NCI-H82 (cell line): ENCODE measurements around the gene DAAM1.

Source experiments
- DNase-seq: peaks from one replicate; lab custom pipeline; 2025; lab: John Stamatoyannopoulos, UW

Gene DAAM1

DNA sequence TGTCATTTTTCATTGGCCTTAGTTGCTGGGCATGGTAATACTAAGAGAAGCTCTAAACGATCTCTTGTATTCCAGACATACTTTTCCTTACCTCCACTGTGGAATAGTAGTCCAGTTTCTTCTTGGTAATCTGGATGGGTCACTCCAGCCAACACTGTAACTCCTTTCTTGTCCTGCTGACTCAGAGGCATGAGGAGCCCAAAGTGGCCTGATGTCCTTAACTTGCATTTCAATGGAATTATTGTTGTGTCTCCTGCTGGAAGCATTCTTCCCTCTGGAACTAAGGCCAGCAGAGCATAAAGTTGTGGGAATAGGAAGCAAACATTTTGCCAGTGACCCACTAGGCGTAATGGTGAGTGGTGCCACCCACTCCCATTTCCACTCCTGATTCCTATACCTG, 33.1 kb downstream of the DAAM1 start:
- no peak for DNase-seq

- no peak for DNase-seq
Observed at GRCh38 chr14:59224341-59224740, 35.9 kb downstream of the DAAM1 start.

DNA sequence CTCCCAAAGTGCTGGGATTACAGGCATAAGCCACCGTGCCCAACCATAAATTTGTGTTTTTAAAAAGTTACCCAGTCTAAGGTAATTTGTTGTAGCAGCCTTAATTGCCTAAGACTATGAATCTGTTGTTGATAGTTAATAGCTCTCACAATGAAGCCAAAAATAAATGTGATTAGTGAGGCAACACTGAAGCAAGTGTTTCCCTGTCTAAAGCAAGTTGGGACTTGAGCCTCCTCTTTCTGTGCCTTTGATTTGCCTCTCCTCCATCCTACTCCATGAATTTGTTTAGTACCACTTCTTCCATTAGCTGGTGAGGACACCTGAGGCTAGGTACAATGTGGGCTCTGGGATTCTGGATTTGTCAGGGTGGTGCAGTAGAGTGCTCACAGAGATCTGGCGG, 36.8 kb downstream of the DAAM1 start:
- no peak for DNase-seq

DNA sequence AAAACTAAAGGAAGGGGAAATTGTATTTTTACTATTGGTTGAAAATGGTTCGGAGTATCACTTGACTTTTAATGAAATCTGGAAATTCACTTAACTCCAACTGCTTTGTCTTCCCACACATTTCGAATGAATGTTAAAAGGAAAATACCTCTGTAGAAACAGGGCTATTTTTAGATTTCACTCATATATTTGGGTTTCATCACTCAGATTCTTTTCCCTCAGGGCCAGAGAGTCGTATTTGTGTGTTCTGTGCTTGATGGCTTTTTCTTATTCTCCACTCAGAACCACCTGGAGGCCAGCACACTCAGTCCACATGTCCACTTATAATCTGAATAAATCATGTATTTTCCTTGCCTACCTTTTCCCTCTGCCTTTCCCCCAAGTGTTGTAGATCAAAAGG, 40.0 kb downstream of the DAAM1 start:
- no peak for DNase-seq

DNA sequence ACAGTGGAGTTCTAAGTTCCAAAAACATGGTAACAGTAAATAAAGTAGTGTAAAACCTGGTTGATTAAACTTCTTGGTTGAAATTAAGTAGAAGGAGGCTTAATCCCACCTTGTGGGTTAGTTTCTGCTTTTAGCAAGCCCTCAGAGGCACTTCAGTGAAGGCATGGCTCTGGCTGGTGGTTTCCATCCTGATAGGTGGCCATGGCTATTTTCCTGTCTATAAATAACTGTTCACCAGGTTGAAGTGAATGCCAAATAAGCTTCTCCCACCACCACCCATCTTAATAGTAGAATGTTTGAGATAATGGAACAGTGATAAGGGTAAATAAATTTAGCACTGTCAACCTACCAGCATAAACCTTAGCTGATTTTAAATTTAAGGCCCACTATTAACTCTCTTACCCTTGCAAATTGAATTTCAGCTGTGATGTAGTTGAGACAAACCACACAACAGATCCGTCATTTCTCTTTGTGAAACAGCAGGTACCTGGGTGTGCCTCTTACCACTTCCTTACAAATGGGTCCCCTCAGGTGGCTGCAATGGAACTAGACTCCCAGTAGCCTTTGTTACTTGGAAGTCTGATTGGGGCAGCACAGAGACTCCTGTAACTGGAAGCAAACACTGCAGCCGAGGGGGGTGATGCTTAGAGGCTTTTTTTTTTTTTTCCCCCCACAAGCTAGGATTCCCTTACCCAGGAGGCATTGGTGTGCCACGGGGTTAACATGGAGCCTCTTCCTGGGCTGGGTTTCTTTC, 41.4 kb downstream of the DAAM1 start:
- no peak for DNase-seq

DNA sequence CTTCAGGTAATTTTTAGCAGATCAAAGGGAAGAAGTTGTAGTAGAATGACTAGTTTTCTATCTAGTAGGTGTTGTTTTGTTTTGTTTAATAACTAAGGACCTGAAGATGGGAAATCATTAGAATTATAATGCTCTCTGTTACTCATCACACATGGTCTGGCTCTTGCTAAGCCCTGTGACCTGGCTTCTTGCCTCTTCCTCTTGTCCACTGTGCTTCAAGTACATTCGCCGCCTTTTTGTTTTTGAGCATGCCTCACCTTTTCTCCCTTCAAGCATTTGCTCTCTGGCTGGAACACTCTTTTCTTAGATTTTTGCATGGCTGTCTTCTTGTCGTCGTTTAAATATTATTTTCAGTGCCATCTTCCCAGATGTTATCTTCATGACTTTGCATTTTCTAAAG, 47.7 kb downstream of the DAAM1 start:
- DNase-seq: no peak

DNA sequence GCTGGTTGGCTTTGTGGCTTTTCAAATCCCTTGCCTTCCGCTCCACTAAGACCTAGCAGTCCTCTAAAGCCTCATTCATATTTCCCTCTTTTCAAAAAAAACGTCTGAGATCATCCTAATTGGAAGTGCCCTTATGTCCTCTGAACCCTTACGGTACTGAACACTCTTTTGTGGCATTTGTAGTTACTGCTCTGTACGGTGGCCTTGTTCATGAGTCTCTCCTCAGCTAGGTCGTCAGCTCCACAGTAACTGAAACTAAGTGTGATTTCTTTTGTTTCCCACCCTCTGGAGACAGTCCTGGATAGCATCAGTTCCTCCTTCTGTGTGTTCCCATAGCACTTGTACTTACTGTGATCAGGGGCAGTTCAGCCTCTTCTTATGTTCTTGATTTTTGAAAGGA, 49.7 kb downstream of the DAAM1 start:
- DNase-seq: no peak

DNA sequence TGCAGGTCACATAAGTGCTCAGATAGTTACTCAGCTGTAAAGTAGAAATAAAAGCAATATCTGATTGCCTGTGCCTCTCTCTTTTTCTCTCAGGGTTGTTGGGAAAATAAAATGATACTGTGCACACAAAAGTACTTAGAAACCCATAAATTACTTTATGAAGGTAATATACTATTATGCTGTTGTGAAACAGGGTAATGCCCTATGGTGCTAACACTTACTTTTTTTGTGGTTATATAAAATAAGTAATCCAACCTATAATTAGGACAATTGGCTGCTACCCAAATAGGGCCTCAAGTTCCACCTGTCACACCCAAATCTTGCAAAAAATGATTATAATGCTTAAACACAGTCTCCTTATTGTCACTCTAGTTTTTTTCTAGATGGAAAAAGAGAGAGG, 50.6 kb downstream of the DAAM1 start:
- DNase-seq: no peak

DNA sequence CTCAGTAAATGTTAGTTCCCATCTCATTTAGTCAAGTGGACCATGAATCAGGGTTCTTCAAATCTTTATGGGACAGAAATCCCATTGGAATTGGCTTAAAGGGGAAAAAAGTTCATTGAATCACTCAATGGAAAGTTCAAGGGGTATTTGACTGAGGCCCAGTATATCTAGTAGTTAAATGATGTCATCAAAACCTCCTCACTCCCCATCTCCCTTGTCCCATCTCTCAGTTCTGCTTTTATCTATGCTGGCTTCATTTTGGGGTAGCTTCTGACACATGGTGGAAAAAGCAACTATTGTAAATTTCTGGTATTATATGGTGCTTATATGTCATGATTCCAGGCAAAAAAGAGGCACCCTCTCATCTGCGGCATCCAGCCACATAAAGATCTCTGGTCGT, 51.9 kb downstream of the DAAM1 start:
- DNase-seq: no peak

DNA sequence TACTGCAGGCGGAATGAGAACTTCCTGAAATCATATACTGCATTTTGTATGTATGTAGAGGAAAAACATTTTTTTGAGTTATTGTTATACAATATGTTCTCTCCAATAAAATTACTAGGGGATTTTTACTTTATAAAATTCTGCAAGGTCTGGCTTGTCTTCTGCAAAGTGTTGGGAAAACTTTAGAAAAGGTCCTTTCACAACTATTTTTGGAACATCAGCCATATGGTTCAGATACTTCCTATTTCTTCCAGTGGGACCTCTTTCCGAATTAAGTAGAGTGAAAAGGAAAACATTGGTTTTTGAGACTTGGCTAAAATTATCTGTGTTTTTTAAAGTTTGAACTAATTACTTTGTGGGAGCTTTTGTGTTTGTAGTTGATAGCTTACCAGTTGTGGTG, 52.7 kb downstream of the DAAM1 start:
- no peak for DNase-seq

DNA sequence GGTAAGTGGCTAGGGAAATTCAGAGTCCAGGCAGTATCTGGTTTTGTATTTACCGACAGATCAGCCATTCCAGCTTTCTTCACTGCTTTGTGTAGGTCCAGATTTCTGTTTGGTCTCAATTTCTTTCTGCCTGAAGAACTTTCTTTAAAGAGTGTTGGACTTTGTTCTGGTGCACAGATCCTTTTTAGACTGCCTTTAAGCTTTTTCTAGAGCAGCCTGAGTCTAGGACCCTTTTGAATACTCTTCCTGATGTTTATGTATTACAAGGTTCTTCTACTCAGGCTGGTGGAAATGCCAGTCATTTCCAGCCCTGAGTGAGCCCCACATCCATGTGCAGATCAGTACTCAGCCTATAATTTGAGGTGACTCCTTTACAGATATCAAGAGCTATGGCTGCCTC, 54.7 kb downstream of the DAAM1 start:
- no peak for DNase-seq

- DNase-seq: no peak
Observed at GRCh38 chr14:59244581-59244980, 56.1 kb downstream of the DAAM1 start.

- DNase-seq: no peak
Observed at GRCh38 chr14:59245809-59246295, 57.4 kb downstream of the DAAM1 start.

- DNase-seq: no peak
Observed at GRCh38 chr14:59246566-59246965, 58.1 kb downstream of the DAAM1 start.

DNA sequence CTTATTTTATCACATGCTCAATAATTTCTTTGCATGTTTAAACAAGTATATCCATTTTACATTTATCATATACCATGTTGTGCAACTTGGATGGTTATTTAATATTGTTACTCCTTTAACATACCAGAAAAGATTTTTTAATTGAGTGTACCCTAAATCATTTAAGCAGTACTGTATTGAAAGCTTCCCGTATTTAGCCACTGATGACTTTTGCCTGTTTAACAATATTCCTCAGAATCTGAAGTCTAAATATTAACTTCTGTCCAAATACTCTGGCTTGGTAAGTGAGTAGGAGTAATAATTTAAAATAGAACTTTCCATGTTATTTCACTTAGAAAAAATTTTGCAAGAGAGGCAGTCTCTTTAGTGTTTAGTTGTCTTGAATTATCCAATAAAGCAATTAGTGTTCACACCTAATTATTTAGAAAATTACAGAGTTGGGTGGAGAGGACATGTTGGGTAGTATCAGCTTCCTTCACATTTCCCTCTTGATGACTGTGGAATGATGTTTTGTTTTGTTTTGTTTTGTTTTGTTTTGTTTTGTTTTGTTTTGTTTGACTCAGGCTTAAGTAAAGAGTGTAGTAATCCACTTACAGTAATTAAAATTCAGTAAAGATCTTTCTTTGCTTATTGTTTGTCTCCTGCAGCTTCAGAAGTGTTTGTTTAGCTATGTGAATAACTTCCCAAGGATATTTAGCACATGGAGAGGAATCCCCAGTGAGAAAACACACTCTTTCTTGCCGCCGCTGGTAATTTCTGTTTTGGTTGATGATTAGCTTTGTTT, 59.5 kb downstream of the DAAM1 start:
- DNase-seq: peak; percentile 24

DNA sequence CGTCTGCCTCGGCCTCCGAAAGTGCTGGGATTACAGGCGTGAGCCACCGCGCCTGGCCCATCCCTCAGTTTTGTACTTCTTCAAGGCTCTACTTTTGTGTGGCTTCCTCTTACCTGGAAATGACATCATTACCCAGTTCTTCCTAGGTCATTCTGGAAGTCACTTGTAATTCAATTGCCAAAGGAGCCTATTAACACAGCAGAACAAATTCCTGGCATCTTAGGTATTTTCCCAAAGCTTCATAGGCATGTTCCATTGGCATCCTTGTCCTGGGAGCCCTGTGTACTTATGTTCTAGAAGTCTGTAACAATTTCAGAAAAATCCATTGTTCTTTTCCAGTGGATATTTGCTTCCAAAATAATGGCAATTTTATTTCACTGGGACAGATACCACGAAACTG, 60.6 kb downstream of the DAAM1 start:
- no peak for DNase-seq

GRCh38 chr14:59251811-59252771, 63.6 kb downstream of the DAAM1 start:
- DNase-seq: no peak

- DNase-seq: no peak
Observed at GRCh38 chr14:59252772-59253500, 64.5 kb downstream of the DAAM1 start.

DNA sequence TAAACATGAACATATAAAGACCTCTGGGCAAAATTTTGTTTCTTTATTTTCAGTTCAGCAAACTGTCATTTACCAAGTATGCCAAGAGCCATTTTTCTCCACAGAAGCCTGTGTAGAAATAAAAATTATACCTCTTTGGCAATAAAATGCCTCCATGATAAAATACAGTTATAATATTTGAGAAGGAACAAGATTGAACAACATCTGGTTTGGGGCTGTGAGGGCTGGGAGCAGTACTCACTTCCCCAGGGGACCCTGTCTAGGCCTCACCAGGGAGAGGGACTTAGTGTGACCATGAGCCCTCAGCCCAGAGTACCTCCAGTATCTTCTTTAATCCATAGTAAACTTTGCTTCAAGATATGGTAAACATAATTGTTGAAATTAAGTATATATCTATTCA, 65.1 kb downstream of the DAAM1 start:
- DNase-seq: peak; percentile 6

DNA sequence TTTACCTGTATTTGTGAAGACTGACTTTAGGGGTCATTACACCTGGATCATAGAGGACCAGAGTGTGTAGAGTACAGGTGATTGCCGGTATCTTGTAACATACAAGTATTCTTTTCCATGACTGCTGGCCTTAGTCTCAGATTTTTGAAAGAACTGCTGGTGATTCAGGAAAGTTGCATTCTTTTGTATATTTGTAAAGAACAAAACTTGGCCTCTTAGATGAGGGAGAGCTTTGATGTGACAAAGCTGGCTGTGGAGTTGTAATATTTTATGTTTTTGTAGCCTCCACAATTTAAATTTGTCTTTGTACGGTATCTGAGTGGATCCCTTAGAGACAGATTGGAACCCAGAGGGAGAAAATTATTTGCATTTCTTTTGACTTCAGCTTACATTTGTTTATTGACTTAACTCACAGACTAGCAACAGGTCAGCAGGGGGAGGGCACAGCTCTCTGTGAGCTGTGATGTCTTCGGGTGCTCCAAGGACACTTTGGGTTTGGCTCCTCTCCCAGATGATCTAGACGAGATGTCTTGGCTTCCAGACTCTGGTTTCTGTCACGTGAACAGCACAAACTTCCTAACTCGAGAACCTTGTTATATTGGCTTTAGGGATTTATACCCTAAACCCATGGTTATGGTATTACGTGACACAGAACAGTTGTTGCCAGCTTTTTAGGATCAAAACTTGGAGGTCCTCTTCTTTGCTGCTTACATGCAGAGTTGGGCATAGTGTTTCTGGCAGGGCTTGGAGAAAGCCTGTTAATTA, 65.9 kb downstream of the DAAM1 start:
- peak; percentile 42 for DNase-seq
